HG03439 (cell line): ENCODE measurements around the gene RNF181.
"Not testable (repeated sequence)": the region's sequence is repeated elsewhere in the genome, so short reads cannot be mapped to it uniquely, and the experiment has no call there.

Experiments used
- ATAC-seq: cut with Tn5 transposase; IDR thresholded peaks from one replicate; pipeline ENCODE4 v1.9.1; 2021; ENCODE audit warnings: mild to moderate bottlenecking, moderate library complexity; ENCODE audit not compliant: unreplicated experiment

Gene RNF181

GRCh38 chr2:85594715-85595300 lies 737 bp upstream of the RNF181 start:
- no peak for ATAC-seq

GRCh38 chr2:85596026-85596333 lies 435 bp downstream of the RNF181 start:
- ATAC-seq, result no peak

- no peak for ATAC-seq
Measured at GRCh38 chr2:85596486-85597143, 1.1 kb downstream of the RNF181 start.

- no peak for ATAC-seq
Measured at GRCh38 chr2:85597241-85597640, 1.7 kb downstream of the RNF181 start.

- no peak for ATAC-seq
Measured at GRCh38 chr2:85598594-85599340, 3.2 kb downstream of the RNF181 start.

GRCh38 chr2:85599468-85600234 lies 4.1 kb downstream of the RNF181 start:
- no peak for ATAC-seq

- no peak for ATAC-seq
Measured at GRCh38 chr2:85600235-85600575, 4.7 kb downstream of the RNF181 start.

- no peak for ATAC-seq
Measured at GRCh38 chr2:85600951-85601770, 5.6 kb downstream of the RNF181 start.

GRCh38 chr2:85601771-85602475 lies 6.4 kb downstream of the RNF181 start:
- ATAC-seq, result peak; percentile 37

GRCh38 chr2:85602476-85603234 lies 7.1 kb downstream of the RNF181 start, which contains the start of gene TMEM150A:
TMEM150A (minus strand) TSS chr2:85602698; CDS start chr2:85601948, 750 bp downstream.
- peak; percentile 91 for ATAC-seq

GRCh38 chr2:85604133-85604444 lies 8.5 kb downstream of the RNF181 start:
- not testable (repeated sequence) for ATAC-seq

- ATAC-seq, result no peak
Measured at GRCh38 chr2:85604568-85605339, 9.2 kb downstream of the RNF181 start.

- no peak for ATAC-seq
Measured at GRCh38 chr2:85605406-85606115, 10.0 kb downstream of the RNF181 start.

- no peak for ATAC-seq
Measured at GRCh38 chr2:85606116-85606455, 10.5 kb downstream of the RNF181 start.

GRCh38 chr2:85607268-85608215 lies 12.0 kb downstream of the RNF181 start:
- no peak for ATAC-seq

GRCh38 chr2:85611217-85611704 lies 15.7 kb downstream of the RNF181 start:
- peak; percentile 15 for ATAC-seq
